ENCODE results near the gene UPK3BL1. TPM values are rescaled to one million over a fixed set of nuclear protein-coding genes. Genes with fewer than 3 reads are reported as not detected.
A peak's percentile ranks its signal among the peaks of the same experiment; 100 is the strongest.
"Not testable (repeated sequence)": the region's sequence is repeated elsewhere in the genome, so short reads cannot be mapped to it uniquely, and the experiment has no call there.

The UPK3BL1 gene
- total RNA-seq, 1 experiment from 2014 or later: 13.9 TPM

DNA sequence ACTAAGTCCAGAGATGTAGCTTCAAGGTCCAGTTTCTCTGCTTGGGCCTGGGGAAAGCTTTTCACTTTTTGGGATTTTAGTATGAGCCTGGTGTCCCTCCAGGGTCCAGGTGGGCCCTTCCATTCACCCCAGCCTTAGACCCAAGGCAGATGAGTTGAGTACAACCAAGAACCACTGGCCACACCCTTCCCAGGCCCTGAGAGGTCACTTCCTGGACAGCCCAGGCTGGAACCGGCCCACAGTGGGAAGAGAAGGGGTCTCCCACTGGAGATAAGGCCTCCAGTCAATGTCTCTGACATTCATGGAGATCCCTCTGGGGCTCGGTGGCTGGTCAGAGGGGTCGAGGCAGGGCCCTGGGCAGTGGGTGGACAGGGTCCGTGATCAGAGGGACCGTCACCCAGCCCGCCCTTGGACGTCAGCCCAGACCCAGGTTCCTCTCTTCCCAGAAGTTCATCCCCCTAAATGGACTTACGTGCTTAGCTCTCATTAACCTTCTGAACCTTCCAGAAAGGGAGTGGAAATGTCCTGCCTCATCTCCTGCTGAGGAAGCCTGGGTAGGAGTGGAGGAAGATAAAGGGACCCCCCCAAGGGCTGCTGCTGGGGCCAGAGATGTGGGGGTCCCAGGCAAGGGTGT is 15.2 kb downstream of the UPK3BL1 start:
- DNase-seq (ENCODE audit: low spot score): not testable (repeated sequence)

GRCh38 chr7:102618122-102618521 is 24.5 kb downstream of the UPK3BL1 start:
- not testable (repeated sequence) for DNase-seq (ENCODE audit: low spot score)

GRCh38 chr7:102616507-102617125 is 26.0 kb downstream of the UPK3BL1 start, which contains the start of gene RASA4:
TSS of gene RASA4 (minus strand) at chr7:102616756. CDS start at chr7:102616689, 67 bp downstream.
- not testable (repeated sequence) for DNase-seq (ENCODE audit: low spot score)

- not testable (repeated sequence) for DNase-seq (ENCODE audit: low spot score)
These were observed 26.7 kb downstream of the UPK3BL1 start for GRCh38 chr7:102615930-102616329.

DNA sequence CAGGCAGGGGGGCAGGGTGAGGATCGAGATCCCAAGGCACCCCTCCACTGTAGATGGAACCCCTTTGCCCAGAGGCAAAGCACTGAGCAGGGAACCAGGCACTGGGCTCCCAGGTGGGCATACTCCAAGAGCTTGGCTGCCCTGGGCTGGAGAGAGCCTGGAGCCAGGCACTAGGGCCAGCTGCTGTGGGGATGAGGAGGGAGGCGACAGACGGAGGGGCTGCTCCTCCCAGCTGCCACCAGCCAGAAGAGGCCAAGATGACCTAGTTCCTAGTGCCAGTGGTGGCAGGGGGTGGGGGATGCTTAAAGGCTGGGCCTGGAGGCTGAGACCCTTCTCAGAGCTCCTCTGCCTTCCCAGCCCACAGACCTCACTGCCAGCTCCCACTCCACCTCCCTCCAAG is 27.7 kb downstream of the UPK3BL1 start:
- not testable (repeated sequence) for DNase-seq (ENCODE audit: low spot score)

DNA sequence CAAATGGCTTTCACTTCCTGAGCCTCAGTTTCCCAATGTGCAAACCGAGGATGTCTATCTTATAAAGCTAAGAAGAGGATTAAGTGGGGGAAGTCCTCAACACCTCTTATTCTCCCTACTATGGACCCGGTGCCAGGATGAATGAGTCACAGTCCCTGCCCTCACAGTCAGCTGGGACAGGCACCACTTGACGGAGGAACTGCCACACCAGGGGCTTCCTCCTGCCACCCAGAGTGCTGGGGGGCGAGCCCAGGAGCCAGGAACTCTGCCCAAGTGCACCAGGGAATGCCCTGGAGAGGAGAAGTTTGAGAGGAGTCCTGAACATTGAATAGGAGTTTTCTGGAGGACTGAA is 28.3 kb downstream of the UPK3BL1 start:
- DNase-seq (ENCODE audit: low spot score): not testable (repeated sequence)

DNA sequence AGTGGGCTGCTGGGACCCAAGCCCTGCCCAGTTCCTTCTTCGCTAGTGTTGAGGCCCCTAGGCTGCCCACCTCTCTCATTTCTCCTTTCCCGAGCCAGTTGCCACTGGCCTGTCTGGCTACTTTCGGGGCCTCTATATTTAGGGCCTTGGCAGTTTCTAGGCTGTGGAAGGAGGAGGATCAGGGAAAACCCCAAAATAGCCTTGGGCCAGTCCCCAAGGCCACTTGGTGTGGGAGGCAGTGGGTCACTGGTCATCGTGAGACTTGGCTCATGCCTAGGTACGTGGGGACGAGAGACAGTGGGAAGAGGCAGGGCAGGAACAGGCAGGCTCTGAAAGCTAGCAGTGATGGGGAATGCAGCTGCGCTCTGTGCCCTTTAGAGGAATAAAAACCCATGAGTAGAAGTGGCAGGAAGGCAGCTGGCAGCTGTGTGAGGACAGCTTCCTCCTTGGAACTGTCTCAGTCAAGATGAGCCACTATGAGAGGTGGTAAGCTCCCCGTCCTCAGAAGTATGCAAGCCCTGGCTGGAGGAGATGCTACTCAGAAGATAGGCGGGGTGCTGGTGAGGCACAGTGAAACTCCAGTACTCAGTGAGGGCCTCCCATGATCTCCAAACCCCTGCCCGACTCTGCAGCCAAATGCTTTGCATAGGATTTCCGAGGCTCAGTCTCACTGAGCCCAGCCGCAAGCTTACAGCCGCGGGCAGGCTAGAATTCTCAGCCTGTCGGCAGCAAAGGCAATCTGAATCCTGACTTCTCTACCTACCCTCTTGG is 28.8 kb downstream of the UPK3BL1 start:
- not testable (repeated sequence) for DNase-seq (ENCODE audit: low spot score)

DNA sequence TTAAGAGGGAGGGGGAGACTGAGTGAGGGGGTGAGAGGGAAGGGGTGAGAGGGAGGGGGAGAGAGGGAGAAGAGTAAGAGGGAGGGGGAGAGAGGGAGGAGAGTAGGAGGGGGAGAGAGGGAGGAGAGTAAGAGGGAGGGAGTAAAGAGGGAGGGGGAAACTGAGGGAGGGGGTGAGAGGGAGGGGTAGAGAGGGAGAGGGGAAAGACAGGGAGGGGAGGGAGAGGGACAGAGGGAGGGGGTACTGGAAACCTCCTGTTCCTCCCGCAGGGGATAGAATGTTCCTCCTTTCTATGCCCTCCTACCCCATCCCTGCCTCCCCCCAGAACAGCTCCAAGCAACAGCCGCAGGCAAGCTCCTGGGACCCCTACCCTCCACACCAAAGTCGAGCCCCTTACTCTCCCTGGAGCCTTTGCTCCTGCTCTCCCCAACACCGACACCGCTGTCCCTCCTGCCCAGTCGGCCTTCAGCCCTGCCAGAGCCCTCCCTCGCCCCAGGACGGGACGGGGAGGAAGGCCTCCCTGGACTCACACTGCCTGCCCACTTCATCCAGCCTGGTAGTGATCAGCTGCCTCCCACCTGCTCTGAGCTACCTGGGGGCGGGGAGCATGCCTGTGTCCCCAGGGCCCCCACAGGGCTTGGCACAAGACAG is 30.8 kb downstream of the UPK3BL1 start:
- DNase-seq (ENCODE audit: low spot score): peak; percentile 1

DNA sequence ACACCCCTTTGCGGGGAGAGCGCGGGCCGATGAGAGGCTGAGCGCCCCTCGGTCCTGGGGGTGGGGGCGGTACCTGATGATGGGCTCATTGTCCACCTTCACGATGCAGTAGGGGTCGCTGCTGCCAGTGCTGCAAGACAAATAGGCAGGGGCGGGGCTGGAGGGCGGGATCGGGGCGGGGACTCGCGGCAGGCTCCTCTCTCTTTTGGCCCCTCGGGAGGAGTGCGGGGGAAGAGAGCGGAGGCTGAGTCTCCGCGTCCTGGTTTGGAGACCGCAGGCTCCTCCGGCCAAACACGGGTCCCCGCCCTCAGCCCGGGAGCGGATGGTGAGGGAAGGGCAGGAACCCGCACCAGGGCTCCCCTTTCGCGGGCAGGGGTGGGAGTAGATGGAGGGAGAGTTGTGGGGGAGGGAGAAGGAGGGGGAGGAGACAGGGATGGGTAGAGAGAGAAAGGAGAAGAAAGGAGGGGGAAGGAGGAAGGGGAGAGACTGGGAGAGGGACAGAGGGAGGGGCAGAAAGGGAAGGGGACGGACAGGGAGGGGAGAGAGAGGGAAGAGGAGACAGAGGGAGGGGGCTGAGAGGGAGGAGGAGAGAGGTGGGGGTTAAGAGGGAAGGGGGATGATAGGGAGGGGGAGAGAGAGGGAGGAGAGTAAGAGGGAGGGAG is 31.4 kb downstream of the UPK3BL1 start:
- DNase-seq (ENCODE audit: low spot score): not testable (repeated sequence)

GRCh38 chr7:102610441-102610840 is 32.1 kb downstream of the UPK3BL1 start:
- DNase-seq (ENCODE audit: low spot score): not testable (repeated sequence)

GRCh38 chr7:102609734-102610133 is 32.9 kb downstream of the UPK3BL1 start:
- not testable (repeated sequence) for DNase-seq (ENCODE audit: low spot score)

- DNase-seq (ENCODE audit: low spot score): not testable (repeated sequence)
These were observed 35.7 kb downstream of the UPK3BL1 start for GRCh38 chr7:102606848-102607247.

- not testable (repeated sequence) for DNase-seq (ENCODE audit: low spot score)
These were observed 38.0 kb downstream of the UPK3BL1 start for GRCh38 chr7:102604431-102605145.

GRCh38 chr7:102602317-102602716 is 40.3 kb downstream of the UPK3BL1 start:
- not testable (repeated sequence) for DNase-seq (ENCODE audit: low spot score)

DNA sequence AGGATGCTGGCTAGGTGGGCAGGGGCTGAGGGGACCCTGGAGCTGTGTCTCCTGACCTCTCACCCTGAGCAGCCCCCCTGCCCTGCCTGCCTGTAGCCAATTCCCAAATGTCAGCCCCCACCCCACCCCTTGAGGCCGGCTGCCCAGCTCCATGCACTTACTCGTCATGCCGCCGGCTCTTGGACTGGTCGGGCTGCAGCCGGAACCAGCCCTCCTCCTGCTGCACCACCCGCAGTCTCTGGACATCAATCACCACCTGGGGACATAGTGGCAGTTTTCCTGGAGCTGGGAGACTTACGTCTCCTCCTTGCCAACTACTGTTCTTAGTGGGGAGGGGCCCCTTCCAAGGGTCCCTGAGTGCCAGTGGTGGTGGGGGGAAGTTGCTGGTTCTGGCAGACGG is 42.9 kb downstream of the UPK3BL1 start:
- not testable (repeated sequence) for DNase-seq (ENCODE audit: low spot score)

DNA sequence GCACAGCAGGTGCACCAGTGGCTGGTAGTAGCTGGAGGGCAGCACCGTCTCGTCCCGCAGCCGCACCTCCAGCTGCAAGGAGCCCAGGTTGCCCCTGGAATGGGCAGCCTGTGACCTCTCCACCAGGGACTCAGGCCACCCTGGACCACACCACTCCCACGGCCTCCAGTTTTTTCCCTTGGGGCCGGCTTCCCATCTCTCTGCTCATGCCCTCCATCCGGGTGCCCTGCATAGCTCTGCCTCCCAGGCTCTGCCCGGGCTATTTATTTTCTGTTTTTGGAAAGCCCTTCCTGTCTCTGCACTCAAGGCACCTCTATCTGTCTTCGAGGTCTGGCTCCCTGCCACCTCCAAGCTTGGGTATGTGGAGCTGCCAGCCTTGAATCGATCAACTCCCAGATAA is 46.6 kb downstream of the UPK3BL1 start:
- DNase-seq (ENCODE audit: low spot score): not testable (repeated sequence)

DNA sequence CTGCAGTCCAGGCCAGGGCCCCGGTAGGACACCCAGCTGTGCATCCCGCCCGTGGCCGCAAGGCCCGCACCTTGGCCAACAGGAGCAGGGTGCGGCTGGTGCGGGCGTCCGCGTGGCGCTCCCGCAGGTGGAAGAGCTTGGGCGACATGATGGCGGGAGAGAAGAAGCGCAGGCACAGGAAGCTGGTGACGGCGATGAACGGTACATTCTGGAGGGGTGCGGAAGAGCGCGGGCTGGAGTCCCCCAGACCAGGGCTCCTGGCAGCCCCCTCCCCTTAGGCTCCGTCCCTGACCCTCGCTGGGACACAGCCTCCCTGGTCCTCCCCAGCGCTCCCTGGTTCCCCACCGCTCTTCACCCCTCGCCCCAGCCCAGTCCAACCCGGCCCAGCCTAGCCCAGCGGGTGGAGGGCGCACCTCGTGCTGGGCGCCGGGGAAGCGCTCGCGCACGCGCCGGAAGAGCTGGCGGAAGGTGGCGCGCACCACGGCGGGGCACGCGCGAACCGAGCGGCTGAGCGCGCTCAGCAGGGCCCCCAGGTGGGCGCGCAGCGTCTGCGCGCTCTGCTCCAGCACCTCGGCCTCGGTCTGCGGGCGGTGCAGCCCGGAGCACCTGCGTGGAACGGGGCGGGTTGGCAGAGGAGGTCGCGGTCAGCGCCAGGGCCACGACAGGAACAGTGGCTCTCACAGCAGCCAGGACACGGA is 48.8 kb downstream of the UPK3BL1 start:
- not testable (repeated sequence) for DNase-seq (ENCODE audit: low spot score)

DNA sequence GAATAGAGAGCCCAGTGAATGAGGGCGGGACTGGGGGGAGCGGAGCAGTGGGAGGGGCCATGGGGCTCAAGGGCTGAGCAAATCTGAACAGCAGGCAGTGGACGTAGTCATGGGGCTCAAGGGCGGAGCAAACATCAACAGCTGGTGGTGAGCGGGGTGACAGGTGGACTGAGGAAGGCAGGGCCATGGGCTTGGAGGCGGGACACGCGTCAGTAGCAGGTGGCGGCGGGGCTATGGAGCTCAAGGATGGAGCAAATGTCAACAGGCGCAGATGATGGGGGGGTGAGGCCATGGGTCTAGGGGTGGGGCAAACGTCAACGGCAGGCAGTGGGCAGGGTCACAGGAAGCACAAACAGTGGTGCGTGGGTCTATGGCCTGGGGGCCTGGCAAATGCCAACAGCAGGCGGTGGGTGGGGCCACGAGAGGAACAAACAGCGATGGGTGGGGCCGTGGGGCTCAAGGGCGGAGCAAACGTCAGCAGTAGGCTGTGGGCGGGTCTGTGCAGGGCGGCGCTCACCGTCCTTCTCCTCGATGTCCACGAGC is 50.0 kb downstream of the UPK3BL1 start:
- not testable (repeated sequence) for DNase-seq (ENCODE audit: low spot score)

DNA sequence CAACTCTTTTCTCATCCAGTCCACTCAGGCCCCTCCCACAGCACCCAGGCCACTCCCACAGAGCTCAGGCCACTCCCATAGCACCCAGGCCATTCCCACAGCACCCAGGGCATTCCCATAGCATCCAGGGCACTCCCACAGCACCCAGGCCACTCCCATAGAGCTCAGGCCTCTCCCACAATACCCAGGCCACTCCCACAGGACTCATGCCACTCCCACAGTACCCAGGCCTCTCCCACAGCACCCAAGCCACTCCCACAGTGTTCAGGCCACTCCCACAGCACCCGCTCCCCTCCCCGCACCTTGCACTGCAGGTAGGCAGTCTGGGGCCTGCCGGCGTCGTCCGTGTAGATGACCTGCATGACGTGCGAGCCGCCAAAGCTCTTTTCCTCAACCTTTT is 52.7 kb downstream of the UPK3BL1 start:
- DNase-seq (ENCODE audit: low spot score): not testable (repeated sequence)
